Upper lobe of left lung (tissue), 6 donors: ENCODE measurements around the gene ADCY3. TPM values are rescaled to one million over a fixed set of nuclear protein-coding genes. Genes with fewer than 3 reads are reported as not detected.

ENCODE experiments used
- ATAC-seq, 2 donors: fragments of 200-7000 bp; cut with Tn5 transposase; one replicate each; pipeline ENCODE4 v1.9.1; 2022; ENCODE audit warnings: mild to moderate bottlenecking in 2 of 2, moderate library complexity in 2 of 2; ENCODE audit not compliant: low FRiP score in 2 of 2
- DNase-seq, 2 donors: peaks; one replicate each; pipeline ENCODE4 v3.0.0-alpha.2; 2019 to 2020
- H3K27ac ChIP-seq, 4 donors: fragments of 200-600 bp; sonication (generic); one replicate each; pipeline ENCODE4 v1.5.1; 2016 to 2019
- H3K27me3 ChIP-seq, 4 donors: fragments of 200-600 bp; sonication (generic); one replicate each; pipeline ENCODE4 v1.5.1; 2017 to 2019
- H3K36me3 ChIP-seq, 4 donors: fragments of 200-600 bp; sonication (generic); one replicate each; pipeline ENCODE4 v1.5.1; 2016 to 2019
- H3K4me1 ChIP-seq, 4 donors: fragments of 200-600 bp; sonication (generic); one replicate each; pipeline ENCODE4 v1.5.1; 2018 to 2019
- H3K4me3 ChIP-seq, 4 donors: fragments of 200-600 bp; sonication (generic); one replicate each; pipeline ENCODE4 v1.5.1; 2017 to 2019; ENCODE audit warnings: mild to moderate bottlenecking in 2 of 4, moderate library complexity in 1 of 4
- H3K9me3 ChIP-seq, 4 donors: fragments of 200-600 bp; sonication (generic); one replicate each; pipeline ENCODE4 v1.5.1; 2018 to 2019
- EP300 ChIP-seq, 4 donors: sonication (generic); formaldehyde crosslinking; IDR thresholded peaks; one replicate each; pipeline ENCODE4 v1.5.1; 2017; ENCODE audit warnings: antibody characterized with exemption in 4 of 4, control low read depth in 2 of 4
- POLR2A ChIP-seq, 4 donors: fragments of 450-650 bp; IDR thresholded peaks; one replicate each; pipeline ENCODE4 v1.5.1; 2016 to 2017; ENCODE audit warnings: antibody characterized with exemption in 4 of 4, mild to moderate bottlenecking in 2 of 4
- POLR2AphosphoS5 ChIP-seq, 2 donors: sonication (generic); formaldehyde crosslinking; IDR thresholded peaks; one replicate each; pipeline ENCODE4 v1.5.1; 2017; ENCODE audit warnings: antibody characterized with exemption in 2 of 2
- WGBS, 2 donors: methylation state at CpG; one replicate each; pipeline ENCODE4 v1.1.5; 2017 to 2018; 5-methylcytosine and 5-hydroxymethylcytosine counted together
- total RNA-seq, 6 donors: library from RNA; depleted of rRNA in 4 of 6; stranded (reverse); fragments of >200 nt in 4 of 6; gene quantifications; one replicate each; pipeline versions ENCODE4 v1.1.0 to v1.2.1, GENCODE V29; 2016 to 2021
- TF ChIP-seq, protein P1 (sequence below), 6 experiments: fragments of 450-650 bp in 4 of 6; fragments of 200-600 bp in 2 of 6; sonication (generic) in 2 of 6; IDR thresholded peaks; one replicate each; pipeline ENCODE4 v1.5.1; 2016 to 2019; ENCODE audit warnings: antibody characterized with exemption in 6 of 6
- donor health status: DM: no; HTN: no; CAD: no; lungs with moderate emphysema.
- donor health status: DM: no; HTN: yes; CAD: no; lungs with severe emphysema.

ADCY3 gene
- total RNA-seq, 6 donors from 2014 or later = 17.5 to 83.5 (median 36.5) TPM

DNA sequence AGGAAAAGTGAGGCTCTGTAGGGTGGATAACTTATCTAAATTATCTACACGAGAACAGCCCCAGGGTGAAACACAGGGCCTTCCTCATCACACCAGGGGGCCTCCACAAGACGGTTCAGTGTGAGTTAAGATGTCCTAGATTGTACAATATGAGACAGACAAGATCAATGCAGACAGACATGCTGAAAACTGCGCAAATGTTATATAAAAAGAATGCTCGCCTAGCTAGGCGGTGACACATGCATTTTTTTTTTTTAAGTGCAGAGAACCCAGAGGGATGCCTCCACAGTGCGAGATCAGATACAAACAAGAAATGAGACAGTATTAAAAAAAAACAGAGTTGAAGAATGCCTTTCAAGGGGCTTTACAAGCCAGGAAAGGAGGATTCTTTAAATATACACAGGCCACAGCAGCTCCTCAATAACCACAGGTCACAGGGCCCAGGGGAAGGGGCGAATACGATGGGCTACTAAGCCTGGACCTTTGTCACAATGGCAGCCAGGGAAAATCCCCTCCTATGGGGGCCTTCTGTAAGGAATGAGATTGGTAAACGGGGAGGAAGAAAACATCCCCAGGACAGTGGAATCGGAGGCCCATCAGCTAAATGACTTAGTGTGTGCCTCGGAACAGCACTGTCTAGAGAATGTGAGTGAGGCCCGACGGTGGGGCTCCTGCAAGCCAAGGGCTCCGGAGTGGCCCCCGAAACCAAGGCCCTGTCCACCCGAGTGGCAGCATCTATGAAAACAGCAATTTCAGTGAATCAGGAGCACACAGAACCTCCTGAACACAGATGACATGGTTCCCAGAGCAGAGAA, 48.9 kb downstream of the ADCY3 start:
- WGBS, 2 donors = 85 to 90% methylated on average over 16 of the region's 16 CpGs
- H3K4me3 ChIP-seq = no peak overlapping the region
- no peak for ATAC-seq
- peaks cover 0 to 8% (median 7%) of the 10 kb centered on the region in 4 donors for H3K4me1 ChIP-seq
- H3K36me3 ChIP-seq = no peaks in the 10 kb centered on the region
- no peaks in the 10 kb centered on the region for H3K27me3 ChIP-seq
- no peak for TF ChIP-seq EP300 (IDR thresholded peaks at IDR 0.05)
- TF ChIP-seq POLR2A (IDR thresholded peaks at IDR 0.05) = no peak
- TF ChIP-seq POLR2AphosphoS5 (IDR thresholded peaks at IDR 0.05) = no peak
- TF ChIP-seq, protein P1, sequence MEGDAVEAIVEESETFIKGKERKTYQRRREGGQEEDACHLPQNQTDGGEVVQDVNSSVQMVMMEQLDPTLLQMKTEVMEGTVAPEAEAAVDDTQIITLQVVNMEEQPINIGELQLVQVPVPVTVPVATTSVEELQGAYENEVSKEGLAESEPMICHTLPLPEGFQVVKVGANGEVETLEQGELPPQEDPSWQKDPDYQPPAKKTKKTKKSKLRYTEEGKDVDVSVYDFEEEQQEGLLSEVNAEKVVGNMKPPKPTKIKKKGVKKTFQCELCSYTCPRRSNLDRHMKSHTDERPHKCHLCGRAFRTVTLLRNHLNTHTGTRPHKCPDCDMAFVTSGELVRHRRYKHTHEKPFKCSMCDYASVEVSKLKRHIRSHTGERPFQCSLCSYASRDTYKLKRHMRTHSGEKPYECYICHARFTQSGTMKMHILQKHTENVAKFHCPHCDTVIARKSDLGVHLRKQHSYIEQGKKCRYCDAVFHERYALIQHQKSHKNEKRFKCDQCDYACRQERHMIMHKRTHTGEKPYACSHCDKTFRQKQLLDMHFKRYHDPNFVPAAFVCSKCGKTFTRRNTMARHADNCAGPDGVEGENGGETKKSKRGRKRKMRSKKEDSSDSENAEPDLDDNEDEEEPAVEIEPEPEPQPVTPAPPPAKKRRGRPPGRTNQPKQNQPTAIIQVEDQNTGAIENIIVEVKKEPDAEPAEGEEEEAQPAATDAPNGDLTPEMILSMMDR (IDR thresholded peaks at IDR 0.05) = no peak
- no peaks in the 10 kb centered on the region for H3K9me3 ChIP-seq
- no peak for DNase-seq
- peak overlapping the region in 2 of 4 donors; percentile 11 to 17 for H3K27ac ChIP-seq

DNA sequence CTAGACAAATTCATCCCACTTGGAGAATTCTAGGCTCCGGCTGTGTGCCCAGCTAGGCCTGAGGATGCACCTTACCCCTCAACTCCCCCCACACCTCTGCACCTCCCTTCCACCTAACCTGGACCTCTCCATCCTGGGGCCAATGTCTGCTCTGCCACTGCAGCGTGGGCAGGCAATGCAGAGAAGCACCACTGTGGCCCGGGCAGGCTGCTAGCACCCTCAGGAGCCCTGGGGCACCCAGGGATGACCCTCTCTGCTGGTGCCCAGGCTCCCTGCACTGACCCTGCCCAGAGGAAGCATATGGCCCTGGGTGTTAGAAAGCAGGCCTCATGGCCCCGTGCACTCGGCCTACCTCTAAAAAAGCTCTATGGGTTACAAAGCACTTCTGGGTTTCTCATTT, 49.6 kb downstream of the ADCY3 start:
- 95 to 97% methylated on average over 2 to 5 of the region's 5 CpGs for WGBS, 2 donors
- TF ChIP-seq POLR2AphosphoS5 (IDR thresholded peaks at IDR 0.05) (no peak), EP300 (IDR thresholded peaks at IDR 0.05) (no peak), POLR2A (IDR thresholded peaks at IDR 0.05) (no peak)
- TF ChIP-seq, protein P1 (IDR thresholded peaks at IDR 0.05) = no peak
- Histone ChIP-seq H3K27me3 (no peaks in the 10 kb centered on the region), H3K9me3 (no peaks in the 10 kb centered on the region), H3K4me1 (peaks cover 0 to 8% (median 7%) of the 10 kb centered on the region in 4 donors), H3K27ac (no peak overlapping the region), H3K36me3 (no peaks in the 10 kb centered on the region), H3K4me3 (no peak overlapping the region)
- ATAC-seq (no peak), DNase-seq (no peak)

DNA sequence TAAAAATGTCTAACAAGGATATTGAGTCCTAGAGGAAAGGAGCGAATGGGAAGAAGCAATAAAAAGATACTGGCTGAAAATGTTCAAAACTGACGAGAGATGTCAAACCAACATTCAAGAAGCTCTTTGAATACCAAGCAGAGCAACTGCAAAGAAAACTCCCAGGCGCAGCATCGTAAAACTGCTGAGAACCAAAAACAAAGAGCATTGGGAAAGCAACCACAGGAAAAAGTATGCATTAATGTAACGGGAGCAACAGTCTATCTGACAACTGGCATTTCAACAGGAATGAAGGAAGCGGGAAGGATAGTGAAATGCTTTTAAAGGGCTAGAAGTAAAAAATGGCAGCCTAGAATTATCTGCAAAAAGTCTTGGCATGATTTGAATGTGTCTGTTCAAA, 53.1 kb downstream of the ADCY3 start:
- no peak overlapping the region for H3K27ac ChIP-seq
- no peaks in the 10 kb centered on the region for H3K36me3 ChIP-seq
- no peaks in the 10 kb centered on the region for H3K9me3 ChIP-seq
- 84 to 88% methylated on average over 6 of the region's 6 CpGs for WGBS, 2 donors
- TF ChIP-seq POLR2AphosphoS5 (IDR thresholded peaks at IDR 0.05) (no peak), EP300 (IDR thresholded peaks at IDR 0.05) (no peak), POLR2A (IDR thresholded peaks at IDR 0.05) (no peak)
- TF ChIP-seq, protein P1 (IDR thresholded peaks at IDR 0.05) = no peak
- peaks cover 0 to 3% (median under 1%) of the 10 kb centered on the region in 4 donors for H3K4me1 ChIP-seq
- no peak overlapping the region for H3K4me3 ChIP-seq
- ATAC-seq (no peak), DNase-seq (no peak)
- H3K27me3 ChIP-seq = no peaks in the 10 kb centered on the region

DNA sequence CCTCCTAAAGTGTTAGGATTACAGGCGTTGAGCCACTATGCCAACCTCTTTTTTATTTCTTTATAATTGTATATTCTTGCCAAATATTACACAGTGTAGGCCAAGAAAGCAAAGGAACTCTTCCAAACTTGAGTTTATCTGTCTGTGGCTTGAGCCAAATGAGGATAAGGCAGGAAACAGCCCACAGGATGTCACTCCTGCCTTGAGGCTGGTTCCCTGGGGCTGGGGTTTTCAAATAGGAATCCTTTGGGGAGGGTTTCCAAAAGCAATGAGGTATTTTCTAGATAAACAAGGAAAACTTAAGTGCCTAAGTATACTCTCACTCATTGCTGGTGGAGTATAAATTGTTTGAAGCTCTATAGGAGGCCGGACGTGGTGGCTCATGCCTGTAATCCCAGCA, 56.4 kb downstream of the ADCY3 start:
- Histone ChIP-seq H3K4me3 (no peak overlapping the region), H3K27me3 (no peaks in the 10 kb centered on the region), H3K9me3 (no peaks in the 10 kb centered on the region), H3K27ac (no peak overlapping the region), H3K4me1 (no peaks in the 10 kb centered on the region), H3K36me3 (no peaks in the 10 kb centered on the region)
- TF ChIP-seq POLR2A (IDR thresholded peaks at IDR 0.05) = no peak
- no peak for TF ChIP-seq EP300 (IDR thresholded peaks at IDR 0.05)
- no peak for DNase-seq
- no peak for ATAC-seq
- 88 to 89% methylated on average over 3 of the region's 3 CpGs for WGBS, 2 donors

DNA sequence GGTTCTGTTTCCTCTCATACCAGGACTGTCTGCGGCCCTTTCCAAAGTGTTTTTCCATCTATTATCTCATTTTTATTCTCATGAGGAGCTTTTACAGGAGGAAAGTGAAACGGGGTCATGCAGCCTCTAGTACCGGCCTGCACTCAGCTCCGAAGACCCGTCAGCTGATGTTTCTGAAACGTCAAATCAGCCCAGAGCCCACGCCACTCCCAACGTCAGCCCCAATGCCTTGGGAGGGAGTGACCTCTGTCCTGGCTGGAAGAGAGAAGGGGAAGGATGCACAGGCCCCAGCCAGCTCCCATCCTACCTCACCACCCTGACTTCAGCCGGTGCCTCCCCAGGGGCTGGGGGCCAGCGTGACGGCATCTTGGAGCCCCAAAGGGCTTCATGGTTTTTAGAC, 58.5 kb downstream of the ADCY3 start:
- WGBS, 2 donors = 83 to 92% methylated on average over 11 of the region's 11 CpGs
- Histone ChIP-seq H3K27me3 (no peaks in the 10 kb centered on the region), H3K4me1 (no peaks in the 10 kb centered on the region), H3K4me3 (no peak overlapping the region), H3K27ac (no peak overlapping the region), H3K36me3 (no peaks in the 10 kb centered on the region), H3K9me3 (no peaks in the 10 kb centered on the region)
- ATAC-seq (peak in 1 of 2 donors; percentile 74), DNase-seq (no peak)
- TF ChIP-seq POLR2AphosphoS5 (IDR thresholded peaks at IDR 0.05) (no peak), EP300 (IDR thresholded peaks at IDR 0.05) (no peak)

DNA sequence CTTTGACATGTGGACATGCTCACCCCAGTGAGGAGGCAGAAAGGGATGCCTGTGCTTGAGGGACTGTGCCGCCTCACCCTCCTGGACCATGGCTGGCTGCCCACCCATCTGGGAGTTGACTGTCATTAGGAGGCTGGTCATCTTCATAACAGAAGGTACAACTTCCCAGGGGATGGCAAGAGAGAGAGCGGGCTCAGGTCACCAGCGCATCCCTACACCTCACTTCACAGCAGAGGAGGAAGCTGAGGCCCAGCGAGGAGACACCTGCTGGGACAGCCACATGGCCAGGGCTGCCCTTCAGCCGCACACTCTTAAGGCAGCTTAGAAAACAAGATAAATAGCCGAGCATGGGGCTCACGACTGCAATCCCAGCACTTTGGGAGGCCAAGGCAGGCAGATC, 59.4 kb downstream of the ADCY3 start:
- Histone ChIP-seq H3K27ac (no peak overlapping the region), H3K4me1 (no peaks in the 10 kb centered on the region), H3K9me3 (no peaks in the 10 kb centered on the region), H3K4me3 (no peak overlapping the region), H3K27me3 (no peaks in the 10 kb centered on the region), H3K36me3 (no peaks in the 10 kb centered on the region)
- DNase-seq (no peak), ATAC-seq (no peak)
- TF ChIP-seq EP300 (IDR thresholded peaks at IDR 0.05) = no peak
- TF ChIP-seq POLR2A (IDR thresholded peaks at IDR 0.05) = no peak
- TF ChIP-seq, protein P1 (IDR thresholded peaks at IDR 0.05) = no peak
- no peak for TF ChIP-seq POLR2AphosphoS5 (IDR thresholded peaks at IDR 0.05)
- WGBS, 2 donors = 93 to 96% methylated on average over 4 to 7 of the region's 7 CpGs
